Measurements from ENCODE around the gene GNAO1.

GRCh38 chr16:56203052-56203451 is 11.8 kb downstream of the GNAO1 start:
- TF ChIP-seq, protein P1, sequence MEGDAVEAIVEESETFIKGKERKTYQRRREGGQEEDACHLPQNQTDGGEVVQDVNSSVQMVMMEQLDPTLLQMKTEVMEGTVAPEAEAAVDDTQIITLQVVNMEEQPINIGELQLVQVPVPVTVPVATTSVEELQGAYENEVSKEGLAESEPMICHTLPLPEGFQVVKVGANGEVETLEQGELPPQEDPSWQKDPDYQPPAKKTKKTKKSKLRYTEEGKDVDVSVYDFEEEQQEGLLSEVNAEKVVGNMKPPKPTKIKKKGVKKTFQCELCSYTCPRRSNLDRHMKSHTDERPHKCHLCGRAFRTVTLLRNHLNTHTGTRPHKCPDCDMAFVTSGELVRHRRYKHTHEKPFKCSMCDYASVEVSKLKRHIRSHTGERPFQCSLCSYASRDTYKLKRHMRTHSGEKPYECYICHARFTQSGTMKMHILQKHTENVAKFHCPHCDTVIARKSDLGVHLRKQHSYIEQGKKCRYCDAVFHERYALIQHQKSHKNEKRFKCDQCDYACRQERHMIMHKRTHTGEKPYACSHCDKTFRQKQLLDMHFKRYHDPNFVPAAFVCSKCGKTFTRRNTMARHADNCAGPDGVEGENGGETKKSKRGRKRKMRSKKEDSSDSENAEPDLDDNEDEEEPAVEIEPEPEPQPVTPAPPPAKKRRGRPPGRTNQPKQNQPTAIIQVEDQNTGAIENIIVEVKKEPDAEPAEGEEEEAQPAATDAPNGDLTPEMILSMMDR (IDR thresholded peaks at IDR 0.05; ENCODE audit: insufficient read depth, low read length), result peak; percentile 52
- TF ChIP-seq POLR2AphosphoS5 (IDR thresholded peaks at IDR 0.05; ENCODE audit: low read depth) (no peak), REST (IDR thresholded peaks at IDR 0.05; ENCODE audit: insufficient replicate concordance, low read depth) (no peak), GABPA (IDR thresholded peaks at IDR 0.05; ENCODE audit: low read depth) (no peak)
